LHCN-M2 (cell line): Measurements from ENCODE around the gene SARDH. TPM values are rescaled to one million over a fixed set of nuclear protein-coding genes. Genes with fewer than 3 reads are reported as not detected.
A peak's percentile ranks its signal among the peaks of the same experiment; 100 is the strongest.

Experiments used
- DNase-seq: peaks from one replicate; pipeline ENCODE4 v3.0.0-alpha.2; 2012; ENCODE audit warnings: low read depth
- total RNA-seq: library from RNA; depleted of rRNA; stranded (reverse); fragments of >200 nt; gene quantifications from 2 replicates; pipeline ENCODE4 v1.2.3, GENCODE V29; 2014

The SARDH gene
- total RNA-seq, 1 experiment from 2014 or later: 54.8 TPM

- peak; percentile 91 for DNase-seq
Observed at GRCh38 chr9:133715295-133715865, 22.8 kb downstream of the SARDH start.

- DNase-seq: peak; percentile 99
Observed at GRCh38 chr9:133714606-133715294, 23.4 kb downstream of the SARDH start.

GRCh38 chr9:133713960-133714495 is 24.1 kb downstream of the SARDH start:
- DNase-seq: no peak

GRCh38 chr9:133713150-133713959 is 24.8 kb downstream of the SARDH start:
- DNase-seq: no peak

- no peak for DNase-seq
Observed at GRCh38 chr9:133712221-133713100, 25.7 kb downstream of the SARDH start.

- peak; percentile 94 for DNase-seq
Observed at GRCh38 chr9:133711428-133712220, 26.5 kb downstream of the SARDH start.

GRCh38 chr9:133710661-133711427 is 27.3 kb downstream of the SARDH start:
- DNase-seq: peak; percentile 69

- DNase-seq: no peak
Observed at GRCh38 chr9:133709691-133710571, 28.2 kb downstream of the SARDH start.

GRCh38 chr9:133709015-133709611 is 29.0 kb downstream of the SARDH start:
- no peak for DNase-seq

DNA sequence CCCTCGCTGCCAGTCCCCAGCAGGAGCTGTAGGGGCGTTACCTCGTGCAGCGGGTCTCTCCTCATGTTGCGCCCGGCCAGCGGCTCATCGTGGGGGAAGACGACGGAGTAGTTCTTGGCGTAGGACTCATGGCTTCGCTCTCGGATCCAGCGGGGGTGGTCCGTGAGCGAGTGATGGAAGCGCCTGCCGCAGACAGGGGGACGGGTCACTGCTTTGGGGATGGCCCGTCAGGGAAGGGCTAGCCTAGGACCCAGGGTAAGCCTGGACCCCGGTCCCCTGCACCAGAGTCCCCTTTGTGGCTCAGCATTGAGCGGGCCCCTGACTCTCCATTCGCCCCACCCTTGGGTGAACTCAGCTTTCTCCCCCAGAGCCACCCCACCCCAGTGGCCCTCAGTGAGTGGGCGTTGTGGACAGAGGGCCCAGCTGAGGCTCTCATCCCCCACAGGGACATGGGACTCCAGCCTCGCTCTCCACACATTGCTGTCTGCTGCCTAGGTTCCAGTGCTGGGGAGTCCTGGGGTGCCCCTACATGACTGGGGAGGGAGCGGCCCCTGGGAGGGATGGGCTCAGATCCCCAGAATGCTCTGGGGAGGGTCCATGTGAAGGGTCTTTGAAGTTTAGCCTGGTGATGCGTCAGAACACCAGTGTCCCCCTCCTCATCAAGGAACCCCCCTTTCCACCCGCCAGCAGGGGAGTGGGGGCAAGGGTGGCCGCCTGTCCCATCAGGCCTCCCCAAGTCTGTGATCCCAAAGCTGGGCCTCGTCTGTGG is 29.7 kb downstream of the SARDH start:
- DNase-seq: no peak

DNA sequence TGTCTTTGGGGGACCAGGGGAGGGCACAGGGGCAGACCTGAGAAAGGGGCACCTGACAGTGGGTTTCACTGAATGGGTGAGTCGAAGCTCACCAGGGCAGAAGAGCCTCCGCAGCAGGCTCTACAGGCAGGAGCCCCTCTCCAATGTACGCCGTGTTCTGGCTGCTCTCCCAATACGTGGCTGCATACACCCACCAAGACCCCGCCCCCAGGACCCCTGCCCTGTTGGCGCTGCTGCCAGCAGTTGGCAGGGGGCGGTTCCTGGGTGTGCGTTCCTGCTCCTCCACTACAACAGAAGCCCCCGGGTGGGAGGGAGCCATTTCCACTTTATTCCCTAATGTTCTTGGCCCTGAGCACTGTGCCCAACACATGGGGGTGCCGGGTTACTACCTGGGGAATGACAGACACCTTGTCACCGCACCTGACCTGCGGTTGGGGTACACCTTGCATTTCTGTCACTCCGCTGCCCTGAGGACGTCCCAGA is 30.3 kb downstream of the SARDH start:
- no peak for DNase-seq

- no peak for DNase-seq
Observed at GRCh38 chr9:133707065-133707762, 30.9 kb downstream of the SARDH start.

- DNase-seq: no peak
Observed at GRCh38 chr9:133706307-133707050, 31.7 kb downstream of the SARDH start.

- no peak for DNase-seq
Observed at GRCh38 chr9:133705576-133705975, 32.6 kb downstream of the SARDH start.

DNA sequence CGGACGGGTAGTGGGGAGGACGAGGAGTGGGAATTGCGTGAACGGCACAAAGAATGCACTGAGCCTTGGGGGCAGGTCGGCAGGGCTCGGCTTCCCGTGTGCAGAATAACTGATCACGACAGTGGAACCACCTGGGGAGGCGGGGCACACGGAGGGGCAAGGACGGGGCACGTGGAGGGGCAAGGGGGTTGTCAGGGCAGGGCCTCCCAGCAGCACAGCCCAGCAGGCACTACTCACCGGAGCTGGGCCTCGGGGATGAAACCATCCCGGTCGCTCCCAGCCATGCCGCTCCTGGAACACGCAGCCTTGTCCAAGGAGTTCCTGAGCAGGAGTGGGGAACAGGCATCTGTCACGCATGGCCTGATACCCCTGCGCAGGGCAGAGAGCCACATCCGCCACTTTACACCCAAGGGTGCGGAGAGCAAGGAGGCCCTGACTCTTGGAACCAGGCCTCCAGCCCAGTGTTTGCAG is 33.4 kb downstream of the SARDH start:
- no peak for DNase-seq
